AG04450 (cell line): ENCODE measurements around the gene RAB11B. TPM values are rescaled to one million over a fixed set of nuclear protein-coding genes. Genes with fewer than 3 reads are reported as not detected.
"Not testable (repeated sequence)": the region's sequence is repeated elsewhere in the genome, so short reads cannot be mapped to it uniquely, and the experiment has no call there.

Experiments used
- CTCF ChIA-PET: fragments of 300-600, 350-600 bp; formaldehyde crosslinking; extraction: SDS; loops from one replicate; lab custom pipeline; 2022; ENCODE audit warnings: antibody characterized with exemption, inconsistent platforms; lab: Charles Lee
- POLR2A ChIA-PET: fragments of 350-600 bp; formaldehyde crosslinking; extraction: SDS; loops from one replicate; lab custom pipeline; 2021; ENCODE audit warnings: antibody characterized with exemption, inconsistent platforms; lab: Yijun Ruan, JAX
- DNase-seq: peaks from one replicate; pipeline ENCODE4 v3.0.0-alpha.2; 2011; ENCODE audit warnings: low read depth, low spot score
- H3K27ac ChIP-seq: one replicate; pipeline ENCODE4 v1.5.1; 2012; ENCODE audit warnings: low read depth, low read length, control low read depth
- H3K27me3 ChIP-seq: one replicate; pipeline ENCODE4 v1.6.0; 2012; ENCODE audit warnings: low read length; ENCODE audit not compliant: control insufficient read depth, insufficient read depth
- H3K4me3 ChIP-seq: 2 replicates; pipeline ENCODE4 v1.5.1; 2011; ENCODE audit warnings: mild to moderate bottlenecking, low read depth, low read length, control low read depth
- H3K9me3 ChIP-seq: 2 replicates; pipeline ENCODE4 v1.5.1; 2012; ENCODE audit warnings: low read length; ENCODE audit not compliant: control insufficient read depth, insufficient read depth
- CTCF ChIP-seq: IDR thresholded peaks from 2 replicates; pipeline ENCODE4 v1.5.1; 2011; ENCODE audit warnings: low read depth, low read length, control low read depth, inconsistent platforms
- polyA minus RNA-seq: library from RNA; depleted of rRNA, polyadenylated mRNA; stranded (reverse); fragments of >200 nt; gene quantifications from 2 replicates; pipeline ENCODE4 v1.2.3, GENCODE V29; 2011; rRNA and poly(A)+ RNA removed
- polyA plus RNA-seq: library from polyadenylated mRNA; depleted of rRNA; stranded (reverse); fragments of >200 nt; gene quantifications from 2 replicates; pipeline ENCODE4 v1.2.3, GENCODE V29; 2011; rRNA removed

The RAB11B gene
- 25.3 and 37.6 TPM in 2 replicates for polyA plus RNA-seq
- 18.3 and 22.0 TPM in 2 replicates for polyA minus RNA-seq

- DNase-seq, result peak; percentile 99
- ChIA-PET POLR2A (interaction anchor here (0.6 to 1.9 kb wide), 13 partner anchors 12 to 1429 kb away, joined by 3 to 21 read pairs (median 7); partner anchors contain the start of genes ANGPTL4, FBXL12, HNRNPM and ZNF414), CTCF (interaction anchor here (0.6 to 3.9 kb wide), 4 partner anchors 17 to 36 kb away, joined by 3 to 24 read pairs (median 10); partner anchors contain the start of gene MARCHF2)
- H3K27me3 ChIP-seq, result no peaks in the 10 kb centered on the region
- peak within 1 kb of the TSS; percentile 73 for H3K27ac ChIP-seq
- TF ChIP-seq CTCF, result no peak
- no peaks in the 10 kb centered on the region; the same call in 1 of the 2 replicates for H3K9me3 ChIP-seq
- H3K4me3 ChIP-seq, result peak within 1 kb of the TSS; percentile 79
Measured at GRCh38 chr19:8389891-8390616, at the start of gene RAB11B. Gene RAB11B, plus strand, starts transcription at chr19:8390360. Its CDS starts 57 bp downstream, at chr19:8390417.

GRCh38 chr19:8341504-8341903 is 48.7 kb upstream of the RAB11B start:
- not testable (repeated sequence) for H3K9me3 ChIP-seq, DNase-seq, H3K27ac ChIP-seq, H3K4me3 ChIP-seq
- POLR2A ChIA-PET, result interaction anchor here (0.7 to 0.8 kb wide), 3 partner anchors 20 to 183 kb away, joined by 5 to 6 read pairs (median 6); partner anchors contain the start of gene RPS28
- peaks cover 25% of the 10 kb centered on the region for H3K27me3 ChIP-seq
- CTCF ChIA-PET, result interaction anchor here (0.6 to 3.1 kb wide), 4 partner anchors 12 to 543 kb away, joined by 3 to 25 read pairs (median 4); no protein-coding TSS in a partner anchor

GRCh38 chr19:8342316-8342683 is 47.9 kb upstream of the RAB11B start:
- POLR2A ChIA-PET, result interaction anchor here (0.6 kb wide), 1 partner anchor 17 kb away, joined by 8 read pairs; no protein-coding TSS in a partner anchor
- CTCF ChIA-PET, result interaction anchor here (3.1 kb wide), 2 partner anchors 12 kb away, joined by 19 to 25 read pairs; no protein-coding TSS in a partner anchor
- TF ChIP-seq CTCF, result no peak
- no peak for DNase-seq
- H3K27me3 ChIP-seq, result peaks cover 25% of the 10 kb centered on the region
- no peaks in the 10 kb centered on the region; the same call in 1 of the 2 replicates for H3K9me3 ChIP-seq
- H3K4me3 ChIP-seq, result no peak overlapping the region
- H3K27ac ChIP-seq, result no peak overlapping the region

- DNase-seq, result peak; percentile 73
- ChIA-PET CTCF (interaction anchor here (3.1 kb wide), 1 partner anchor 11 kb away, joined by 19 read pairs; no protein-coding TSS in a partner anchor), POLR2A (interaction anchor here (0.6 kb wide), 1 partner anchor 18 kb away, joined by 8 read pairs; no protein-coding TSS in a partner anchor)
- peaks cover 23% of the 10 kb centered on the region for H3K27me3 ChIP-seq
- H3K27ac ChIP-seq, result no peak within 1 kb of the TSS
- H3K9me3 ChIP-seq, result no peaks in the 10 kb centered on the region; the same call in 1 of the 2 replicates
- TF ChIP-seq CTCF, result no peak
- peak within 1 kb of the TSS; percentile 31; the same call in 1 of the 2 replicates for H3K4me3 ChIP-seq
Measured at GRCh38 chr19:8342684-8343482, 47.3 kb upstream of the RAB11B start, which contains the start of gene KANK3. Gene KANK3, minus strand, starts transcription at chr19:8343262. Its CDS starts 5,434 bp downstream, at chr19:8337828.

GRCh38 chr19:8343483-8343844 is 46.7 kb upstream of the RAB11B start:
- ChIA-PET POLR2A (interaction anchor here (0.6 to 0.7 kb wide), 2 partner anchors 8 to 116 kb away, joined by 3 read pairs; no protein-coding TSS in a partner anchor), CTCF (interaction anchor here (0.7 to 3.1 kb wide), 2 partner anchors 11 to 238 kb away, joined by 3 to 19 read pairs; no protein-coding TSS in a partner anchor)
- Histone ChIP-seq H3K9me3 (no peaks in the 10 kb centered on the region; the same call in 1 of the 2 replicates), H3K27me3 (peaks cover 23% of the 10 kb centered on the region), H3K27ac (no peak overlapping the region), H3K4me3 (peak overlapping the region; percentile 31; the same call in 1 of the 2 replicates)
- no peak for DNase-seq
- no peak for TF ChIP-seq CTCF

- POLR2A ChIA-PET, H3K4me3 ChIP-seq, H3K27ac ChIP-seq, CTCF ChIA-PET, DNase-seq, H3K27me3 ChIP-seq, H3K9me3 ChIP-seq: not testable (repeated sequence)
Measured at GRCh38 chr19:8349629-8350372, 40.4 kb upstream of the RAB11B start.
